Trophoblast cell (in vitro differentiated cells and primary cell): ENCODE results near the gene TUBB2B.
A peak's percentile ranks its signal among the peaks of the same experiment; 100 is the strongest.

Experiments
- DNase-seq, 2 donors: peaks; one replicate each; pipeline ENCODE4 v3.0.0-alpha.2; 2016
- H2AFZ ChIP-seq: 2 replicates; pipeline ENCODE4 v1.6.1; 2013; ENCODE audit warnings: low read length, moderate library complexity, mild to moderate bottlenecking; ENCODE audit not compliant: insufficient read depth, poor library complexity
- H2AK5ac ChIP-seq: 2 replicates; pipeline ENCODE4 v1.6.1; 2013; ENCODE audit warnings: mild to moderate bottlenecking, low read length
- H2BK120ac ChIP-seq: 2 replicates; pipeline ENCODE4 v1.6.1; 2013; ENCODE audit warnings: low read length, mild to moderate bottlenecking, moderate library complexity; ENCODE audit not compliant: insufficient read depth, poor library complexity
- H2BK12ac ChIP-seq: 2 replicates; pipeline ENCODE4 v1.6.1; 2013; ENCODE audit warnings: mild to moderate bottlenecking, low read length, moderate library complexity
- H2BK5ac ChIP-seq: 2 replicates; pipeline ENCODE4 v1.6.1; 2013; ENCODE audit warnings: low read length, low read depth, moderate library complexity, mild to moderate bottlenecking; ENCODE audit not compliant: poor library complexity
- H3K14ac ChIP-seq: 2 replicates; pipeline ENCODE4 v1.6.1; 2013; ENCODE audit warnings: mild to moderate bottlenecking, low read length
- H3K18ac ChIP-seq: 2 replicates; pipeline ENCODE4 v1.6.1; 2013; ENCODE audit warnings: mild to moderate bottlenecking, low read length
- H3K23ac ChIP-seq: 2 replicates; pipeline ENCODE4 v1.6.1; 2013; ENCODE audit warnings: low read length
- H3K27ac ChIP-seq: 2 replicates; pipeline ENCODE4 v1.5.1; 2013; ENCODE audit warnings: low read depth, mild to moderate bottlenecking, inconsistent platforms, low read length, moderate library complexity
- H3K27me3 ChIP-seq: 2 replicates; pipeline ENCODE4 v1.6.1; 2013; ENCODE audit warnings: inconsistent platforms, mild to moderate bottlenecking, low read length, moderate library complexity; ENCODE audit not compliant: insufficient read depth
- H3K36me3 ChIP-seq, 2 experiments: 1 replicate in 1 of 2; 2 replicates in 1 of 2; pipeline ENCODE4 v1.6.1; 2013; ENCODE audit warnings: low read length in 2 of 2, mild to moderate bottlenecking in 2 of 2, moderate library complexity in 1 of 2; ENCODE audit not compliant: insufficient read depth in 2 of 2, control insufficient read depth in 1 of 2
- H3K4ac ChIP-seq: 2 replicates; pipeline ENCODE4 v1.6.1; 2013; ENCODE audit warnings: low read depth, mild to moderate bottlenecking, low read length, moderate library complexity
- H3K4me1 ChIP-seq, 2 experiments: 1 replicate in 1 of 2; 2 replicates in 1 of 2; pipeline ENCODE4 v1.6.1; 2013; ENCODE audit warnings: low read length in 2 of 2, mild to moderate bottlenecking in 2 of 2, moderate library complexity in 1 of 2; ENCODE audit not compliant: insufficient read depth in 2 of 2, control insufficient read depth in 1 of 2
- H3K4me2 ChIP-seq: 2 replicates; pipeline ENCODE4 v1.6.1; 2013; ENCODE audit warnings: inconsistent platforms, mild to moderate bottlenecking, low read length, moderate library complexity
- H3K4me3 ChIP-seq: 2 replicates; pipeline ENCODE4 v1.5.1; 2013; ENCODE audit warnings: mild to moderate bottlenecking, low read depth, low read length, inconsistent platforms
- H3K79me1 ChIP-seq: one replicate; pipeline ENCODE4 v1.6.1; 2013; ENCODE audit warnings: low read length
- H3K79me2 ChIP-seq: 2 replicates; pipeline ENCODE4 v1.6.1; 2013; ENCODE audit warnings: low read length, mild to moderate bottlenecking; ENCODE audit not compliant: control insufficient read depth, insufficient read depth, poor library complexity
- H3K9ac ChIP-seq: 2 replicates; pipeline ENCODE4 v1.6.1; 2013; ENCODE audit warnings: mild to moderate bottlenecking, low read length
- H3K9me3 ChIP-seq: 2 replicates; pipeline ENCODE4 v1.6.1; 2013; ENCODE audit warnings: low read depth, mild to moderate bottlenecking, control low read depth, inconsistent platforms, low read length; ENCODE audit not compliant: insufficient read depth
- H4K12ac ChIP-seq: 2 replicates; pipeline ENCODE4 v1.6.1; 2013; ENCODE audit warnings: low read depth, mild to moderate bottlenecking, low read length, moderate library complexity
- H4K8ac ChIP-seq: 2 replicates; pipeline ENCODE4 v1.6.1; 2013; ENCODE audit warnings: low read depth, mild to moderate bottlenecking, low read length, moderate library complexity
- H4K91ac ChIP-seq: one replicate; pipeline ENCODE4 v1.6.1; 2013; ENCODE audit warnings: low read depth, mild to moderate bottlenecking, low read length, moderate library complexity
- WGBS: extraction: QIAGEN DNeasy Blood & Tissue Kit; methylation state at CpG from one replicate; pipeline ENCODE4 v1.1.7; 2013; ENCODE audit warnings: missing lambda C conversion rate; ENCODE audit not compliant: insufficient read length, insufficient coverage; ENCODE audit errors: extremely low coverage; 5-methylcytosine and 5-hydroxymethylcytosine counted together

The TUBB2B gene

DNA sequence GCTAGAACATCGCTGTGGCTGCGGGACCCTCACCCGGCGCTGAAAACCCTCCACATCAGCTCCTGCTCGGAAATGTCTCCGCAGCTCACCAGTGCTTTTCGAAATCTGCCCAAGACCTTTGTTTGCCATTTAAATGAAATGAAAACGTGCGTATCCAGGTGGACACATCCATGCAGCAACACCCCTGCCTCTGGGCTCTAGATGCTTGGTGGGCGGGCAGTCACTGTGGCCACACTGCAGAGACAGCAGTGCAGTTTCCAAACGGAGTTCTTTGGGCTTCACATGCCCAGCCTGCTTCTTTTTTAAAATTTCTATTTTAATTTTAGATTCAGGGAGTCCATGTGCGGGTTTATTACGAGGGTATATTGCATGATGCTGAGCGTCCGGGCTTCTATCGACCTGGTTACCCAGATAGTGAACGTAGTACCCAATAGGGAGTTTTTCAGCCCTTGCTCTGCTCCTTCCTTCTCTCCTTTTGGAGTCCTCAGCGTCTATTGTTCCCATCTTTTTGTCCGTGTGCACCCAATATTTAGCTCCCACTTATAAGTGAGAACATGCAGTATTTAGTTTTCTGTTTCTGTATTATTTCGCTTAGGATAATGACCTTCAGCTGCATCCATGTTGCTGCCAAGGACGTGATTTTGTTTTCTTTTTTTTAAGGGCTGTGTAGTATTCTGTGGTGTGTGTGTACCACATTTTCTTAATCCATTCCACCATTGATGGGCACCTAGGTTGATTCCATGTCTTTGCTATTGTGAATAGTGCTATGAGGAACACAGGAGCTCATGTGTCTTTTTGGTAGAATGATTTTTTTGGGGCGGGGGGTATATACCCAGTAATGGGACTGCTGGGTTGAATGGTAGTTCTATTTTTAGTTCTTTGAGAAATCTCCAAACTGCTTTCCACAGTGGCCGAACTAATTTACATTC is 4.8 kb upstream of the TUBB2B start:
- no peak overlapping the region for H3K27ac ChIP-seq
- peak overlapping the region; percentile 49 for H3K18ac ChIP-seq
- H4K91ac ChIP-seq: no peak overlapping the region
- no peak overlapping the region for H3K23ac ChIP-seq
- no peak overlapping the region for H3K4ac ChIP-seq
- no peaks in the 10 kb centered on the region for H3K36me3 ChIP-seq
- H2AFZ ChIP-seq: no peak overlapping the region
- no peak overlapping the region for H3K9ac ChIP-seq
- H3K9me3 ChIP-seq: peaks cover 5% of the 10 kb centered on the region
- peaks cover 12% of the 10 kb centered on the region for H3K79me1 ChIP-seq
- no peak overlapping the region for H2AK5ac ChIP-seq
- H3K4me2 ChIP-seq: peak overlapping the region; percentile 90
- H2BK120ac ChIP-seq: peak overlapping the region; percentile 86
- H4K8ac ChIP-seq: peak overlapping the region; percentile 49
- H4K12ac ChIP-seq: peak overlapping the region; percentile 54
- H2BK12ac ChIP-seq: no peak overlapping the region
- peaks cover 6% of the 10 kb centered on the region for H3K79me2 ChIP-seq
- H3K4me3 ChIP-seq: peak overlapping the region; percentile 58
- peak overlapping the region; percentile 26 for H3K14ac ChIP-seq
- no peak overlapping the region for H2BK5ac ChIP-seq
- peaks cover 21 to 25% of the 10 kb centered on the region in 2 experiments for H3K4me1 ChIP-seq
- H3K27me3 ChIP-seq: peaks cover 43% of the 10 kb centered on the region
- no peak for DNase-seq
- WGBS: no CpG with 5 or more reads among the region's 23 CpGs

DNA sequence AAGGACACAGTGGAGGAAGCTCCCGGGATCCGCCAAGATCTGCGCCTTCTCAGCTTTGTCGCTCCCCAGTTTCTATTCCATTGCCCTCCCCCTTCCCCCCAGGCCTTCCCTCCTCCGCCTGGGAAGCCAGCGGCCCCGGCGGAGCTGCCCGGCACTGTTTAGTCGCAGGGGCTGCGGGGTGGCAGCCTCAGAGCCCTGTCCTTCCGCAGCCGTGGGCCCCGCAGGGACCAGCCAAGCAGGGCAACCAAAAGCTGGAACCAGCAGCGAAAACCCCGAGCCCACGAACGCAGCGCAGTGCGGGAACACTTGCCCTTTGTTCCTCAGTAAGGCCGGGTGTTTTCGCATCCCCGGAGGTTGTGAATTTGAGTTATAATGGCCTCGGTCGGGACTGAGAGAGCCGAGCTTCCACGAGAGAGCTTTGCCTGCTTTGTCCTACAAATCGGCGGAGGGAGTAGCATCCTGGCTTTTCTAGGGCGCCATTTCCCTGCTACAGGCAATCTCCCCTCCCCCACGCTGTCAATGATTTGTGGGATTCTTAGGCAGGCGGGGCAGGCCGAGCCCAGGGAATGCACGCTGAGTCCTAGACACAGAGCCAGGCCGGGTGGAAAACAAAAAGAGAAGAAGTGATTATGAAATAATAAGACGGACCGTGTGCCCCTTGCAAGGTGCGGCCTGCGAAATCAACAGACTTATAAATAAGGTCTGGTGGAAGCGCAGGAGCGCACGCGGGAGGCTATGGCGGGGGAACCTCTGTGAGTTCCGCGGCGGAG is 4.0 kb upstream of the TUBB2B start:
- DNase-seq: peak in 1 of 2 donors; percentile 20
- Histone ChIP-seq H3K4me3 (peak overlapping the region; percentile 58), H3K9ac (peak overlapping the region; percentile 60), H2BK120ac (peak overlapping the region; percentile 86), H4K12ac (peak overlapping the region; percentile 54), H3K4ac (peak overlapping the region; percentile 52), H2AFZ (peak overlapping the region; percentile 74), H3K79me2 (peaks cover 13% of the 10 kb centered on the region), H3K27me3 (peaks cover 49% of the 10 kb centered on the region), H4K8ac (peak overlapping the region; percentile 80), H4K91ac (peak overlapping the region; percentile 79), H2BK12ac (no peak overlapping the region), H3K79me1 (peaks cover 18% of the 10 kb centered on the region), H3K36me3 (no peaks in the 10 kb centered on the region), H3K18ac (peak overlapping the region; percentile 54), H3K4me2 (peak overlapping the region; percentile 90), H3K14ac (peak overlapping the region; percentile 63), H3K27ac (no peak overlapping the region), H3K4me1 (peaks cover 21 to 33% of the 10 kb centered on the region in 2 experiments), H3K9me3 (peaks cover 5% of the 10 kb centered on the region), H2BK5ac (no peak overlapping the region), H2AK5ac (no peak overlapping the region), H3K23ac (no peak overlapping the region)
- WGBS: no CpG with 5 or more reads among the region's 47 CpGs

DNA sequence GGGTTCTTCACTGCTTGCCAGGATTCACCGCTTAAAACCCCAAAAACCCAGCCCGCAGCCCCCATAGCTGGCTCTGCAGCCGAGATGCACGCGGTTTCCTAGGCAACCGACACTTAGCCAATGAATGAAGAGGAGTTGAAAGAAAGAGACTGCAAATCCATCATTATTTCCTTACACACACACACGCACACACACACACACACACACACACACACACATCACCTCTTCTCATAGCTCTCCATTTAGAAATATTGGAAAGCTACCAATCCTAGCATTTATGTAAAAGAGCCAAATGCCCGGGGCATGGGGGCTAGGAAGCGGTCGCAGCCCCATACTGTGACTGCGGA is 3.4 kb upstream of the TUBB2B start:
- Histone ChIP-seq H2BK120ac (no peak overlapping the region), H3K9ac (no peak overlapping the region), H3K4me2 (peak overlapping the region; percentile 90), H3K9me3 (peaks cover 5% of the 10 kb centered on the region), H3K23ac (no peak overlapping the region), H2AK5ac (no peak overlapping the region), H4K91ac (no peak overlapping the region), H4K8ac (no peak overlapping the region), H3K27ac (no peak overlapping the region), H2BK5ac (no peak overlapping the region), H3K18ac (no peak overlapping the region), H3K14ac (no peak overlapping the region), H3K4me1 (peaks cover 24 to 39% of the 10 kb centered on the region in 2 experiments), H2AFZ (no peak overlapping the region), H3K36me3 (no peaks in the 10 kb centered on the region), H3K27me3 (peaks cover 49% of the 10 kb centered on the region), H3K4me3 (no peak overlapping the region), H3K4ac (no peak overlapping the region), H3K79me1 (peaks cover 18% of the 10 kb centered on the region), H4K12ac (no peak overlapping the region), H3K79me2 (peaks cover 15% of the 10 kb centered on the region), H2BK12ac (no peak overlapping the region)
- no peak for DNase-seq
- no CpG with 5 or more reads among the region's 11 CpGs for WGBS

- peaks cover 18% of the 10 kb centered on the region for H3K79me1 ChIP-seq
- H2BK12ac ChIP-seq: no peak overlapping the region
- DNase-seq: no peak
- no peaks in the 10 kb centered on the region for H3K36me3 ChIP-seq
- H3K23ac ChIP-seq: no peak overlapping the region
- H2BK5ac ChIP-seq: no peak overlapping the region
- no peak overlapping the region for H3K27ac ChIP-seq
- WGBS: no CpG with 5 or more reads among the region's 11 CpGs
- peaks cover 49% of the 10 kb centered on the region for H3K27me3 ChIP-seq
- H4K91ac ChIP-seq: no peak overlapping the region
- no peak overlapping the region for H3K18ac ChIP-seq
- H2AFZ ChIP-seq: no peak overlapping the region
- H2AK5ac ChIP-seq: no peak overlapping the region
- H3K4ac ChIP-seq: no peak overlapping the region
- peaks cover 5% of the 10 kb centered on the region for H3K9me3 ChIP-seq
- no peak overlapping the region for H3K14ac ChIP-seq
- peaks cover 15% of the 10 kb centered on the region for H3K79me2 ChIP-seq
- H3K4me3 ChIP-seq: no peak overlapping the region
- no peak overlapping the region for H4K8ac ChIP-seq
- no peak overlapping the region for H3K9ac ChIP-seq
- H2BK120ac ChIP-seq: no peak overlapping the region
- peaks cover 24 to 39% of the 10 kb centered on the region in 2 experiments for H3K4me1 ChIP-seq
- H3K4me2 ChIP-seq: no peak overlapping the region
- no peak overlapping the region for H4K12ac ChIP-seq
Measured at GRCh38 chr6:3230256-3230882, 2.9 kb upstream of the TUBB2B start.
